ENCODE measurements around the gene SRSF10. TPM values are rescaled to one million over a fixed set of nuclear protein-coding genes. Genes with fewer than 3 reads are reported as not detected.

Gene SRSF10
- total and polyA plus RNA-seq, 9 of the 15 experiments (the other 6 are each of a cell fraction or from before 2014, with no cell fraction given), result 154 to 264 (median 205) TPM

GRCh38 chr1:23964790-23965740 lies 15.1 kb downstream of the SRSF10 start (continued):
- TF ChIP-seq ZBTB40 (IDR thresholded peaks at IDR 0.05) (0 out of 2 replicates have a peak, but pooled peaks have one; percentile 19), ZBTB40 (CRISPR knock-in tag; IDR thresholded peaks at IDR 0.05) (no peak), MYNN (IDR thresholded peaks at IDR 0.05) (0 out of 2 replicates have a peak, but pooled peaks have one; percentile 7), MYNN (CRISPR knock-in tag; IDR thresholded peaks at IDR 0.05) (no peak), ZBTB9 (CRISPR knock-in tag; IDR thresholded peaks at IDR 0.05) (no peak), MECOM (CRISPR knock-in tag; IDR thresholded peaks at IDR 0.05) (0 out of 2 replicates have a peak, but pooled peaks have one; percentile 43), STAT5A (IDR thresholded peaks at IDR 0.05; ENCODE audit: borderline replicate concordance, low read length) (peak; percentile 19; the same call in 1 of the 2 replicates), NBN (IDR thresholded peaks at IDR 0.05; ENCODE audit: low read depth) (peak; percentile 56; the same call in 1 of the 2 replicates), EP400 (IDR thresholded peaks at IDR 0.05) (peak; percentile 19; the same call in 1 of the 2 replicates), HDAC1 (IDR thresholded peaks at IDR 0.05) (0 out of 4 replicates have a peak, but pooled peaks of 1 of the 2 experiments have one; percentile 24), MAFG (tag; conservative IDR thresholded peaks at IDR 0.05) (peak; percentile 32; the same call in 1 of the 2 replicates), ZBTB26 (CRISPR knock-in tag; IDR thresholded peaks at IDR 0.05) (no peak), SP2 (IDR thresholded peaks at IDR 0.05; ENCODE audit: extremely low read depth, low read depth, low read length, poor library complexity, severe bottlenecking) (no peak)
- TF ChIP-seq, protein P1, sequence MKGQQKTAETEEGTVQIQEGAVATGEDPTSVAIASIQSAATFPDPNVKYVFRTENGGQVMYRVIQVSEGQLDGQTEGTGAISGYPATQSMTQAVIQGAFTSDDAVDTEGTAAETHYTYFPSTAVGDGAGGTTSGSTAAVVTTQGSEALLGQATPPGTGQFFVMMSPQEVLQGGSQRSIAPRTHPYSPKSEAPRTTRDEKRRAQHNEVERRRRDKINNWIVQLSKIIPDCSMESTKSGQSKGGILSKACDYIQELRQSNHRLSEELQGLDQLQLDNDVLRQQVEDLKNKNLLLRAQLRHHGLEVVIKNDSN (CRISPR knock-in tag; IDR thresholded peaks at IDR 0.05), result no peak

Measured in K562 (cell line).